ENCODE results near the gene ABCA2. TPM values are rescaled to one million over a fixed set of nuclear protein-coding genes. Genes with fewer than 3 reads are reported as not detected.
A peak's percentile ranks its signal among the peaks of the same experiment; 100 is the strongest.

The ABCA2 gene
- total and polyA plus RNA-seq, 9 of the 15 experiments (the other 6 are each of a cell fraction or from before 2014, with no cell fraction given), result 0.69 to 16.3 (median 6.1) TPM; not detected in 2

GRCh38 chr9:137074657-137075274 is 46.7 kb upstream of the ABCA2 start (continued):
- TF ChIP-seq CHD1 (IDR thresholded peaks at IDR 0.05; ENCODE audit: low read length) (no peak), ZNF583 (CRISPR knock-in tag; IDR thresholded peaks at IDR 0.05) (peak; percentile 99), KDM1A (IDR thresholded peaks at IDR 0.05) (no peak), RBFOX2 (IDR thresholded peaks at IDR 0.05; ENCODE audit: low read depth, low read length) (no peak), POLR3G (IDR thresholded peaks at IDR 0.05; ENCODE audit: extremely low read depth, insufficient read length, insufficient replicate concordance) (no peak), ZNF347 (CRISPR knock-in tag; IDR thresholded peaks at IDR 0.05; ENCODE audit: low read depth) (peak; percentile 97), TCF7 (IDR thresholded peaks at IDR 0.05; ENCODE audit: borderline replicate concordance) (no peak), ZNF395 (CRISPR knock-in tag; IDR thresholded peaks at IDR 0.05) (peak; percentile 100), THRA (IDR thresholded peaks at IDR 0.05) (no peak), ZNF518B (CRISPR knock-in tag; IDR thresholded peaks at IDR 0.05) (no peak), CEBPB (tag; IDR thresholded peaks at IDR 0.05) (no peak), ZNF592 (IDR thresholded peaks at IDR 0.05) (peak; percentile 100), ZNF76 (CRISPR knock-in tag; IDR thresholded peaks at IDR 0.05; ENCODE audit: borderline replicate concordance) (peak; percentile 99), BACH1 (tag; IDR thresholded peaks at IDR 0.05) (peak; percentile 98), ZC3H4 (CRISPR knock-in tag; IDR thresholded peaks at IDR 0.05; ENCODE audit: borderline replicate concordance) (no peak), HOMEZ (CRISPR knock-in tag; IDR thresholded peaks at IDR 0.05) (peak; percentile 98)
